ENCODE results near the gene GPC6. TPM values are rescaled to one million over a fixed set of nuclear protein-coding genes. Genes with fewer than 3 reads are reported as not detected.
A peak's percentile ranks its signal among the peaks of the same experiment; 100 is the strongest.

The GPC6 gene
- total and polyA plus RNA-seq, 2 experiments from 2014 or later = 14.4 to 43.3 TPM

GRCh38 chr13:94079876-94080275, 853.3 kb downstream of the GPC6 start:
- peak in 1 of 2 donors; percentile 59 for DNase-seq (ENCODE audit: low read depth in 1 of 2, low spot score in 1 of 2)
- H3K9me3 ChIP-seq (ENCODE audit: low read depth) = no peaks in the 10 kb centered on the region
- H3K27ac ChIP-seq = no peak overlapping the region
- peaks cover 5% of the 10 kb centered on the region for H3K4me1 ChIP-seq (ENCODE audit: low read depth)
- no peak overlapping the region for H3K4me3 ChIP-seq
- no peaks in the 10 kb centered on the region for H3K27me3 ChIP-seq
- TF ChIP-seq CTCF (IDR thresholded peaks at IDR 0.05; ENCODE audit: low read depth, low read length) = no peak
- no peaks in the 10 kb centered on the region for H3K36me3 ChIP-seq

DNA sequence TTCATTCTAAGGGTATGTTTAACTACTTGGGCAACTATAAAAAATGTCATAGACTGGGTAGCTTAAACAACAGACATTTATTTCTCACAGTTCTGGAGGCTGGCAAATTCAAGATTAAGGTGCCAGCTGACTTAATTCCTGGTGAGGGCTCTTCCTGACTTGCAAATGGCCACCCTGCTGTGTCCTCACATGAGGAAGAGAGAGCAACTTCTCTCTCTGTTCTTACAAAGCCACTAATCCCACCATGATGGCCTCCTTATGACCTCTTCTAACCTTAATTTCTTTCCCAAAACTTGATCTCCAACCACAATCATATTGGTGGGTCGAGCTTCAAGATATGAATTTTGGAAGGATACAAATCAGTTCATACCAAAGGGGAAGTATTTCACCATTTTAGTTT, 853.9 kb downstream of the GPC6 start:
- Histone ChIP-seq H3K4me3 (no peak overlapping the region), H3K4me1 (ENCODE audit: low read depth) (peaks cover 5% of the 10 kb centered on the region), H3K27ac (no peak overlapping the region), H3K9me3 (ENCODE audit: low read depth) (no peaks in the 10 kb centered on the region), H3K27me3 (no peaks in the 10 kb centered on the region), H3K36me3 (no peaks in the 10 kb centered on the region)
- DNase-seq (ENCODE audit: low read depth in 1 of 2, low spot score in 1 of 2) = no peak
- no peak for TF ChIP-seq CTCF (IDR thresholded peaks at IDR 0.05; ENCODE audit: low read depth, low read length)

- Histone ChIP-seq H3K36me3 (no peaks in the 10 kb centered on the region), H3K27me3 (no peaks in the 10 kb centered on the region), H3K27ac (no peak overlapping the region), H3K9me3 (ENCODE audit: low read depth) (no peaks in the 10 kb centered on the region), H3K4me3 (no peak overlapping the region), H3K4me1 (ENCODE audit: low read depth) (peaks cover 4% of the 10 kb centered on the region)
- TF ChIP-seq CTCF (IDR thresholded peaks at IDR 0.05; ENCODE audit: low read depth, low read length) = no peak
- DNase-seq (ENCODE audit: low read depth in 1 of 2, low spot score in 1 of 2) = no peak
Measured at GRCh38 chr13:94087100-94087499, 860.5 kb downstream of the GPC6 start.

GRCh38 chr13:94088742-94089141, 862.1 kb downstream of the GPC6 start:
- TF ChIP-seq CTCF (IDR thresholded peaks at IDR 0.05; ENCODE audit: low read depth, low read length) = no peak
- Histone ChIP-seq H3K27me3 (no peaks in the 10 kb centered on the region), H3K9me3 (ENCODE audit: low read depth) (no peaks in the 10 kb centered on the region), H3K4me1 (ENCODE audit: low read depth) (no peaks in the 10 kb centered on the region), H3K36me3 (no peaks in the 10 kb centered on the region), H3K4me3 (no peak overlapping the region), H3K27ac (no peak overlapping the region)
- DNase-seq (ENCODE audit: low read depth in 1 of 2, low spot score in 1 of 2) = no peak

DNA sequence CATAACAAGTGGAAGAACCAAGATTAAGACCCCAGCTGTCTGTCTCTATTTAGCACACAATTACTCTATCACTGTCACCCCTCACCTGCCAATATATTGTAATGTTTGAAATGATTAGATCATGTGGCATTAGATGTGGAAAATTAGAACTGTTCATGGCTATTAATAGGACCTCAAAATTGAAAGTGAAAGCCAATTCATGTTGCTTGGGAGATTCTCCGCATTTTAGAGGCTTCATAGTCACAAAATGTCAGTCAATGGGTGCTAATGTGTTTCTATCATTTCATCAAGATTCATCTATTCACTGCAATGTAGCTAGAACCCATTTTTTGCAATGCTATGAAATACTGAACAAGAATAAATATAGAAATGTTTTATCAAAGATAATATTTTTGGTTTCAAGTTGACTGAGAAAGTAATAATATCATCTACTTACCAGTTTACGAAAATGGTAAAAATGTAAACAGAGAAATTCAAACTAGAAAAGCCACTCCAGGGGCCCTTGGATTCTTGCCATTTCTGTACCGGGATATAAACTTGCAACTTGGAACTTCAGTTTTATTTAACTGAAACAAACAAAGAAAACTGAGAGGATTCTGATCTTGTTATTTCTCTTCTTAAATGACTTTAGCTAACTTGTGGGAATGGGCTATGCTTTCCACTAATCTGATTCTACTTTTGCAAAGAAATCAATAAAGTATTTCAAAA, 864.3 kb downstream of the GPC6 start:
- peak in 1 of 2 donors; percentile 11 for DNase-seq (ENCODE audit: low read depth in 1 of 2, low spot score in 1 of 2)
- Histone ChIP-seq H3K4me1 (ENCODE audit: low read depth) (no peaks in the 10 kb centered on the region), H3K4me3 (no peak overlapping the region), H3K27ac (no peak overlapping the region), H3K27me3 (no peaks in the 10 kb centered on the region), H3K9me3 (ENCODE audit: low read depth) (no peaks in the 10 kb centered on the region), H3K36me3 (no peaks in the 10 kb centered on the region)
- no peak for TF ChIP-seq CTCF (IDR thresholded peaks at IDR 0.05; ENCODE audit: low read depth, low read length)
